Endothelial cell of umbilical vein (primary cell): Measurements from ENCODE around the gene FAM184B.
A peak's percentile ranks its signal among the peaks of the same experiment; 100 is the strongest.

Source experiments
- CTCF ChIP-seq, 2 donors: IDR thresholded peaks; 1 replicate in 1 of 2; 2 replicates in 1 of 2; pipeline ENCODE4 v1.5.1; 2011; ENCODE audit warnings: low read length in 2 of 2, mild to moderate bottlenecking in 2 of 2, moderate library complexity in 2 of 2, control low read depth in 1 of 2, inconsistent platforms in 1 of 2, low read depth in 1 of 2; ENCODE audit not compliant: insufficient read depth in 1 of 2; ENCODE audit errors: extremely low read depth in 1 of 2
- EZH2 ChIP-seq: IDR thresholded peaks from 2 replicates; pipeline ENCODE4 v1.6.1; 2012; ENCODE audit warnings: borderline replicate concordance, low read depth, mild to moderate bottlenecking, moderate library complexity, low read length, inconsistent platforms; ENCODE audit not compliant: severe bottlenecking
- FOS ChIP-seq: IDR thresholded peaks from 2 replicates; pipeline ENCODE4 v1.6.1; 2011; ENCODE audit warnings: mild to moderate bottlenecking, low read length, moderate library complexity, borderline replicate concordance; ENCODE audit not compliant: insufficient read depth
- GATA2 ChIP-seq: IDR thresholded peaks from 2 replicates; pipeline ENCODE4 v1.7.0; 2011; ENCODE audit warnings: low read depth, mild to moderate bottlenecking, moderate library complexity, mixed read lengths, low read length; ENCODE audit not compliant: insufficient read length, insufficient read depth
- JUN ChIP-seq: IDR thresholded peaks from 2 replicates; pipeline ENCODE4 v1.6.1; 2011; ENCODE audit warnings: borderline replicate concordance, low read depth; ENCODE audit not compliant: insufficient read length, insufficient read depth
- MYC ChIP-seq: IDR thresholded peaks from one replicate; pipeline ENCODE4 v1.6.1; 2011; ENCODE audit warnings: mild to moderate bottlenecking, low read depth, low read length
- POLR2A ChIP-seq: IDR thresholded peaks from 2 replicates; pipeline ENCODE4 v1.6.1; 2012; ENCODE audit warnings: low read depth, mild to moderate bottlenecking, control low read depth, low read length
- POLR2AphosphoS5 ChIP-seq: IDR thresholded peaks from 2 replicates; pipeline ENCODE4 v1.6.1; 2012; ENCODE audit warnings: low read depth, mild to moderate bottlenecking, control low read depth, low read length, moderate library complexity; ENCODE audit not compliant: insufficient read depth
- TF ChIP-seq, protein P1 (sequence below): IDR thresholded peaks from 2 replicates; pipeline ENCODE4 v1.6.1; 2011; ENCODE audit not compliant: insufficient read depth, insufficient read length

GRCh38 chr4:17809667-17810066 lies 28.2 kb upstream of the FAM184B start:
- TF ChIP-seq MYC (no peak), CTCF (IDR thresholded peaks at IDR 0.05; ENCODE audit: extremely low read depth in 1 of 2, insufficient read depth in 1 of 2, low read depth in 1 of 2, low read length in 2 of 2) (no peak), POLR2A (no peak), FOS (no peak), GATA2 (peak; percentile 54), EZH2 (no peak), POLR2AphosphoS5 (no peak), JUN (no peak)
- TF ChIP-seq, protein P1, sequence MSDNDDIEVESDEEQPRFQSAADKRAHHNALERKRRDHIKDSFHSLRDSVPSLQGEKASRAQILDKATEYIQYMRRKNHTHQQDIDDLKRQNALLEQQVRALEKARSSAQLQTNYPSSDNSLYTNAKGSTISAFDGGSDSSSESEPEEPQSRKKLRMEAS: no peak
